HepG2 (cell line): Measurements from ENCODE around the gene STRIP1. TPM values are rescaled to one million over a fixed set of nuclear protein-coding genes. Genes with fewer than 3 reads are reported as not detected.

Experiments
- CC2D1A ChIP-seq: sonication (generic); formaldehyde crosslinking; IDR thresholded peaks from 2 replicates; pipeline ENCODE4 v1.8.1; 2023; ENCODE audit warnings: mild to moderate bottlenecking, missing genetic modification reagents
- CREM ChIP-seq, 2 experiments: sonication (generic) in 1 of 2; formaldehyde crosslinking in 1 of 2; IDR thresholded peaks; 2 replicates each; pipeline versions ENCODE4 v1.4.0 to v1.6.1; 2016 to 2020; ENCODE audit warnings: antibody characterized with exemption in 1 of 2, mild to moderate bottlenecking in 1 of 2, missing genetic modification reagents in 1 of 2
- ETV5 ChIP-seq: IDR thresholded peaks from 2 replicates; pipeline ENCODE4 v1.6.1; 2018; ENCODE audit warnings: missing biosample characterization, missing genetic modification reagents, inconsistent platforms, borderline replicate concordance
- FOXO1 ChIP-seq: sonication (generic); formaldehyde crosslinking; IDR thresholded peaks from 2 replicates; pipeline ENCODE4 v1.4.0; 2020; ENCODE audit warnings: missing genetic modification reagents
- PPARG ChIP-seq: conservative IDR thresholded peaks from 2 replicates; pipeline ENCODE4 v1.6.1; 2016; ENCODE audit warnings: missing biosample characterization, missing genetic modification reagents
- RXRB ChIP-seq: IDR thresholded peaks from 2 replicates; pipeline ENCODE4 v1.6.1; 2016; ENCODE audit warnings: borderline replicate concordance, missing genetic modification reagents, missing compliant biosample characterization
- SAP130 ChIP-seq: IDR thresholded peaks from 2 replicates; pipeline ENCODE4 v1.6.1; 2016; ENCODE audit warnings: low read depth
- TBX2 ChIP-seq: sonication (generic); formaldehyde crosslinking; IDR thresholded peaks from 2 replicates; pipeline ENCODE4 v1.5.0; 2020; ENCODE audit warnings: missing genetic modification reagents, mild to moderate bottlenecking, borderline replicate concordance
- ZKSCAN8 ChIP-seq: IDR thresholded peaks from 2 replicates; pipeline ENCODE4 v1.6.1; 2016; ENCODE audit warnings: borderline replicate concordance, missing genetic modification reagents, missing compliant biosample characterization
- ZNF550 ChIP-seq: sonication (generic); formaldehyde crosslinking; IDR thresholded peaks from 2 replicates; pipeline ENCODE4 v1.4.0; 2020; ENCODE audit warnings: mild to moderate bottlenecking, missing genetic modification reagents, borderline replicate concordance
- ZNF598 ChIP-seq: sonication (generic); formaldehyde crosslinking; IDR thresholded peaks from 2 replicates; pipeline ENCODE4 v1.5.1; 2020; ENCODE audit warnings: mild to moderate bottlenecking, missing genetic modification reagents, borderline replicate concordance
- ZNF614 ChIP-seq: IDR thresholded peaks from 2 replicates; pipeline ENCODE4 v1.6.1; 2018; ENCODE audit warnings: missing biosample characterization, missing genetic modification reagents, inconsistent platforms, borderline replicate concordance
- ZNF749 ChIP-seq: sonication (generic); formaldehyde crosslinking; IDR thresholded peaks from 2 replicates; pipeline ENCODE4 v1.8.0; 2022; ENCODE audit warnings: mild to moderate bottlenecking, missing genetic modification reagents, moderate library complexity, borderline replicate concordance
- polyA plus RNA-seq, 8 experiments: library from polyadenylated mRNA; depleted of rRNA in 3 of 8; stranded (reverse) in 7 of 8; unstranded in 1 of 8; fragments of >200 nt; fragmentation: Illumina TruSeq in 4 of 8; extraction: Trizol in 4 of 8; gene quantifications; 2 replicates each; pipeline versions ENCODE4 v1.2.1 to v1.2.3, GENCODE V29; 2011 to 2016; ENCODE audit warnings: low read depth in 4 of 8, missing spikeins in 1 of 8, mixed read lengths in 1 of 8; ENCODE audit not compliant: insufficient read depth in 1 of 8
- total RNA-seq, 5 experiments: library from RNA; depleted of rRNA; stranded (reverse); fragments of >200 nt; fragmentation: Illumina TruSeq; extraction: Trizol; gene quantifications; 2 replicates each; pipeline ENCODE4 v1.2.3, GENCODE V29; 2016; ENCODE audit warnings: low read depth in 1 of 5
- TF ChIP-seq, protein P1 (sequence below): IDR thresholded peaks from 2 replicates; pipeline ENCODE4 v1.4.0; 2020; ENCODE audit warnings: mild to moderate bottlenecking, missing genetic modification reagents
- TF ChIP-seq, protein P2 (sequence below): sonication (generic); formaldehyde crosslinking; IDR thresholded peaks from 2 replicates; pipeline ENCODE4 v1.5.1; 2020; ENCODE audit warnings: mild to moderate bottlenecking, missing genetic modification reagents, borderline replicate concordance

STRIP1 gene
- total and polyA plus RNA-seq, 2 of the 13 experiments (the other 11 are each of a cell fraction or from before 2014, with no cell fraction given) = 20.9 to 27.9 TPM

DNA sequence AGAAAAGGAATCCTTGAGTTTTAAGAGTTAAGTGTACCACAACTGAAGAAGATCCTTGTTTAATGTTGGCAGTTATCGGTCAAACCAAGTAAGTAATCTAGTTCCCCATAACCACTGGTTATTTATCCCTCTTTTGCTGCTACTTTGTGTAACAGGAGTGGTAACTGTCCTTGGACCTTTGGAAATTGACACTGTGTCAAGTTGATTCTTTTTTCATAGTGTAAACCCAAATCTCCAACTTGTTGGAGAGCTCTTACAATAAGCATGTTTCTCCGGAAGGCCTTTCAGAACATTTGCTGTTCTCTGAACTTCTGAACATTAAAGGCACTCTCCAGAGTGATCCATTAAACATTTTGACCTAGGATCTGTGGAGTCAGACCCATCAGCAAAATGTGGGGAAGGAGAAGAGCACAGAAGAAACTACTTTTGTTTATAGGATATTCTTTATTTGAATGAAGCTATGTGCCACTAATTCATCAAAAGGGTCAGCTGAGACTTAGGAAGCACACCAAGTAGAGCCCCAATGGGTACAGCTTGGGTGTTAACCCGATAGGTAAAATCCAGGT is 46.0 kb upstream of the STRIP1 start (continued):
- TF ChIP-seq, protein P1, sequence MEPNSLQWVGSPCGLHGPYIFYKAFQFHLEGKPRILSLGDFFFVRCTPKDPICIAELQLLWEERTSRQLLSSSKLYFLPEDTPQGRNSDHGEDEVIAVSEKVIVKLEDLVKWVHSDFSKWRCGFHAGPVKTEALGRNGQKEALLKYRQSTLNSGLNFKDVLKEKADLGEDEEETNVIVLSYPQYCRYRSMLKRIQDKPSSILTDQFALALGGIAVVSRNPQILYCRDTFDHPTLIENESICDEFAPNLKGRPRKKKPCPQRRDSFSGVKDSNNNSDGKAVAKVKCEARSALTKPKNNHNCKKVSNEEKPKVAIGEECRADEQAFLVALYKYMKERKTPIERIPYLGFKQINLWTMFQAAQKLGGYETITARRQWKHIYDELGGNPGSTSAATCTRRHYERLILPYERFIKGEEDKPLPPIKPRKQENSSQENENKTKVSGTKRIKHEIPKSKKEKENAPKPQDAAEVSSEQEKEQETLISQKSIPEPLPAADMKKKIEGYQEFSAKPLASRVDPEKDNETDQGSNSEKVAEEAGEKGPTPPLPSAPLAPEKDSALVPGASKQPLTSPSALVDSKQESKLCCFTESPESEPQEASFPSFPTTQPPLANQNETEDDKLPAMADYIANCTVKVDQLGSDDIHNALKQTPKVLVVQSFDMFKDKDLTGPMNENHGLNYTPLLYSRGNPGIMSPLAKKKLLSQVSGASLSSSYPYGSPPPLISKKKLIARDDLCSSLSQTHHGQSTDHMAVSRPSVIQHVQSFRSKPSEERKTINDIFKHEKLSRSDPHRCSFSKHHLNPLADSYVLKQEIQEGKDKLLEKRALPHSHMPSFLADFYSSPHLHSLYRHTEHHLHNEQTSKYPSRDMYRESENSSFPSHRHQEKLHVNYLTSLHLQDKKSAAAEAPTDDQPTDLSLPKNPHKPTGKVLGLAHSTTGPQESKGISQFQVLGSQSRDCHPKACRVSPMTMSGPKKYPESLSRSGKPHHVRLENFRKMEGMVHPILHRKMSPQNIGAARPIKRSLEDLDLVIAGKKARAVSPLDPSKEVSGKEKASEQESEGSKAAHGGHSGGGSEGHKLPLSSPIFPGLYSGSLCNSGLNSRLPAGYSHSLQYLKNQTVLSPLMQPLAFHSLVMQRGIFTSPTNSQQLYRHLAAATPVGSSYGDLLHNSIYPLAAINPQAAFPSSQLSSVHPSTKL (CRISPR knock-in tag) = peak; percentile 72
- peak; percentile 36; the same call in 1 of the 2 replicates for TF ChIP-seq ZNF614 (CRISPR knock-in tag)
- peak; percentile 52; the same call in 1 of the 2 replicates for TF ChIP-seq RXRB
- peak; percentile 70; the same call in 1 of the 2 replicates for TF ChIP-seq TBX2 (CRISPR knock-in tag)
- no peak for TF ChIP-seq CC2D1A (CRISPR knock-in tag)
- TF ChIP-seq, protein P2, sequence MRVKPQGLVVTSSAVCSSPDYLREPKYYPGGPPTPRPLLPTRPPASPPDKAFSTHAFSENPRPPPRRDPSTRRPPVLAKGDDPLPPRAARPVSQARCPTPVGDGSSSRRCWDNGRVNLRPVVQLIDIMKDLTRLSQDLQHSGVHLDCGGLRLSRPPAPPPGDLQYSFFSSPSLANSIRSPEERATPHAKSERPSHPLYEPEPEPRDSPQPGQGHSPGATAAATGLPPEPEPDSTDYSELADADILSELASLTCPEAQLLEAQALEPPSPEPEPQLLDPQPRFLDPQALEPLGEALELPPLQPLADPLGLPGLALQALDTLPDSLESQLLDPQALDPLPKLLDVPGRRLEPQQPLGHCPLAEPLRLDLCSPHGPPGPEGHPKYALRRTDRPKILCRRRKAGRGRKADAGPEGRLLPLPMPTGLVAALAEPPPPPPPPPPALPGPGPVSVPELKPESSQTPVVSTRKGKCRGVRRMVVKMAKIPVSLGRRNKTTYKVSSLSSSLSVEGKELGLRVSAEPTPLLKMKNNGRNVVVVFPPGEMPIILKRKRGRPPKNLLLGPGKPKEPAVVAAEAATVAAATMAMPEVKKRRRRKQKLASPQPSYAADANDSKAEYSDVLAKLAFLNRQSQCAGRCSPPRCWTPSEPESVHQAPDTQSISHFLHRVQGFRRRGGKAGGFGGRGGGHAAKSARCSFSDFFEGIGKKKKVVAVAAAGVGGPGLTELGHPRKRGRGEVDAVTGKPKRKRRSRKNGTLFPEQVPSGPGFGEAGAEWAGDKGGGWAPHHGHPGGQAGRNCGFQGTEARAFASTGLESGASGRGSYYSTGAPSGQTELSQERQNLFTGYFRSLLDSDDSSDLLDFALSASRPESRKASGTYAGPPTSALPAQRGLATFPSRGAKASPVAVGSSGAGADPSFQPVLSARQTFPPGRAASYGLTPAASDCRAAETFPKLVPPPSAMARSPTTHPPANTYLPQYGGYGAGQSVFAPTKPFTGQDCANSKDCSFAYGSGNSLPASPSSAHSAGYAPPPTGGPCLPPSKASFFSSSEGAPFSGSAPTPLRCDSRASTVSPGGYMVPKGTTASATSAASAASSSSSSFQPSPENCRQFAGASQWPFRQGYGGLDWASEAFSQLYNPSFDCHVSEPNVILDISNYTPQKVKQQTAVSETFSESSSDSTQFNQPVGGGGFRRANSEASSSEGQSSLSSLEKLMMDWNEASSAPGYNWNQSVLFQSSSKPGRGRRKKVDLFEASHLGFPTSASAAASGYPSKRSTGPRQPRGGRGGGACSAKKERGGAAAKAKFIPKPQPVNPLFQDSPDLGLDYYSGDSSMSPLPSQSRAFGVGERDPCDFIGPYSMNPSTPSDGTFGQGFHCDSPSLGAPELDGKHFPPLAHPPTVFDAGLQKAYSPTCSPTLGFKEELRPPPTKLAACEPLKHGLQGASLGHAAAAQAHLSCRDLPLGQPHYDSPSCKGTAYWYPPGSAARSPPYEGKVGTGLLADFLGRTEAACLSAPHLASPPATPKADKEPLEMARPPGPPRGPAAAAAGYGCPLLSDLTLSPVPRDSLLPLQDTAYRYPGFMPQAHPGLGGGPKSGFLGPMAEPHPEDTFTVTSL (CRISPR knock-in tag) = peak; percentile 89; the same call in 1 of the 2 replicates
- TF ChIP-seq ZNF598 (CRISPR knock-in tag) = no peak
- TF ChIP-seq SAP130 = peak; percentile 86
- TF ChIP-seq ZNF749 (CRISPR knock-in tag) = no peak
- TF ChIP-seq CREM (IDR thresholded peaks at IDR 0.05) = peak; percentile 44; the same call in 1 of the 2 replicates
- no peak for TF ChIP-seq CREM (CRISPR knock-in tag; IDR thresholded peaks at IDR 0.05)
- peak; percentile 19; the same call in 1 of the 2 replicates for TF ChIP-seq FOXO1 (CRISPR knock-in tag)
- TF ChIP-seq PPARG (CRISPR knock-in tag) = peak; percentile 36; the same call in 1 of the 2 replicates
- TF ChIP-seq ETV5 (CRISPR knock-in tag) = peak; percentile 56; the same call in 1 of the 2 replicates
- peak; percentile 89 for TF ChIP-seq ZKSCAN8 (CRISPR knock-in tag)
- TF ChIP-seq ZNF550 (CRISPR knock-in tag) = no peak
